Measurements from ENCODE around the gene CHAD.

- TF ChIP-seq ZFP3 (CRISPR knock-in tag; IDR thresholded peaks at IDR 0.05) = no peak
- no peak for TF ChIP-seq SNAI2 (CRISPR knock-in tag; IDR thresholded peaks at IDR 0.05)
- TF ChIP-seq CSDC2 (CRISPR knock-in tag; IDR thresholded peaks at IDR 0.05) = no peak
- TF ChIP-seq TSHZ2 (CRISPR knock-in tag; IDR thresholded peaks at IDR 0.05) = no peak
Measured at GRCh38 chr17:50501054-50501453, 32.4 kb upstream of the CHAD start.

All from SK-N-SH treated with all-trans-retinoic acid at 6 μM for 48 hours (cell line).